RWPE1 (cell line): ENCODE data around the gene DEGS2.
"Not testable (repeated sequence)": the region's sequence is repeated elsewhere in the genome, so short reads cannot be mapped to it uniquely, and the experiment has no call there.

ENCODE experiments used
- CTCF ChIA-PET: fragments of 350-600 bp; sonication (Branson Sonifier 250); formaldehyde crosslinking; extraction: SDS; loops from one replicate; lab custom pipeline; 2021; lab: Yijun Ruan, JAX
- POLR2A ChIA-PET: fragments of 400-600 bp; formaldehyde crosslinking; extraction: SDS; loops from one replicate; lab custom pipeline; 2020; ENCODE audit warnings: antibody characterized with exemption; ENCODE audit not compliant: low non-redundant PET; lab: Yijun Ruan, JAX
- DNase-seq: peaks from one replicate; pipeline ENCODE4 v3.0.0; 2012; ENCODE audit warnings: low spot score
- H3K27ac ChIP-seq: fragments of 450-650 bp; 2 replicates; pipeline ENCODE4 v1.5.1; 2017
- CTCF ChIP-seq: fragments of 450-650 bp; conservative IDR thresholded peaks from 2 replicates; pipeline ENCODE4 v1.5.1; 2017; ENCODE audit warnings: low read depth, mild to moderate bottlenecking

DEGS2 gene

DNA sequence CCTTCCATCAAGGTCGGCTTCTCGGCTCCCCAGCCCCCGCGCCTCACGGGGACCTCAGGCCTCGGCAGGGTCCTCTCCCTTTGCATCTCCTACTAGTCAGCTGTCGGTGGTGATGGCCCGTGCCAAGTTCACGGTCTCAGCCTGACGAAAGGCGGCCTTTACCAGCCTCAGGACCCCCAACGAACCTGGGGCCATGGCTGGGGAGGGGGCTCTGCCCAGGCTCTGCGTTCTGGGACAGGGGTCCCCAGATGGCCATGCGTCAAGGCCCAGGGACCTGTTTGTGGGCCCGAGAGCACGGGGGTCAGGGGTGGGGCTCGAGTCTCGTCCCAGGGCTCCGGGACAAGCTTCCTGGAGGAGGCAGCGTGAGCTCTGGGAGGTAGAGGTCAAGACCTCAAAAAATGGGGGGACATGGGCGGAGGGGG is 32.8 kb upstream of the DEGS2 start:
- H3K27ac ChIP-seq = peak overlapping the region; percentile 86
- CTCF ChIA-PET = interaction anchor here (0.6 to 3.5 kb wide), 12 partner anchors 8 to 227 kb away, joined by 3 to 25 read pairs (median 4); no protein-coding TSS in a partner anchor
- no peak for TF ChIP-seq CTCF
- POLR2A ChIA-PET = no interaction called here
- no peak for DNase-seq

GRCh38 chr14:100191584-100192249 is 32.3 kb upstream of the DEGS2 start:
- POLR2A ChIA-PET = no interaction called here

DNA sequence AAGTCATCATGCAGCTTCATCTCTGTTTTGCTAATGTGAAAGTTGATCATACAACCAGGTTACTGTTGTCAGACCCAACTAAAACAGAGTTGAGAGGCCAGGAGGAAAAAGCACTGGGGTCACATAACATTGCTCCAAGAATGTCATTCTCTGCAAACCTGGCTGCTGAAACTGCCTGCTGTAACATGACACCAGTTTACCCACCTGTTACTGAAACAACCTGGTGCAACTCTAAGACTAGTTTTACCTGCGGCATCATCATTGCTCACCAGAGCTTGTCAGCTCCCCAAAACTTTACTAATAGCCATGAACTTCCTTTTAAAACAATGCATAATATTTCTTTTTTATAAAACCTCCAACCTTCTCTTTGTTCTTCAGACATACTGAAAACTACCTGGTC is 30.7 kb upstream of the DEGS2 start:
- CTCF ChIA-PET = interaction anchor here (1.1 kb wide), 1 partner anchor 30 kb away, joined by 6 read pairs; no protein-coding TSS in a partner anchor
- no peak overlapping the region for H3K27ac ChIP-seq
- DNase-seq = no peak
- POLR2A ChIA-PET = interaction anchor here (0.7 kb wide), 1 partner anchor 25 kb away, joined by 4 read pairs; no protein-coding TSS in a partner anchor
- no peak for TF ChIP-seq CTCF

More at GRCh38 chr14:100191584-100192249, 32.3 kb upstream of the DEGS2 start:
- no peak for DNase-seq
- no peak for TF ChIP-seq CTCF
- peak overlapping the region; percentile 86 for H3K27ac ChIP-seq
- CTCF ChIA-PET = interaction anchor here (0.6 to 3.5 kb wide), 6 partner anchors 26 to 209 kb away, joined by 3 to 25 read pairs (median 4); no protein-coding TSS in a partner anchor

DNA sequence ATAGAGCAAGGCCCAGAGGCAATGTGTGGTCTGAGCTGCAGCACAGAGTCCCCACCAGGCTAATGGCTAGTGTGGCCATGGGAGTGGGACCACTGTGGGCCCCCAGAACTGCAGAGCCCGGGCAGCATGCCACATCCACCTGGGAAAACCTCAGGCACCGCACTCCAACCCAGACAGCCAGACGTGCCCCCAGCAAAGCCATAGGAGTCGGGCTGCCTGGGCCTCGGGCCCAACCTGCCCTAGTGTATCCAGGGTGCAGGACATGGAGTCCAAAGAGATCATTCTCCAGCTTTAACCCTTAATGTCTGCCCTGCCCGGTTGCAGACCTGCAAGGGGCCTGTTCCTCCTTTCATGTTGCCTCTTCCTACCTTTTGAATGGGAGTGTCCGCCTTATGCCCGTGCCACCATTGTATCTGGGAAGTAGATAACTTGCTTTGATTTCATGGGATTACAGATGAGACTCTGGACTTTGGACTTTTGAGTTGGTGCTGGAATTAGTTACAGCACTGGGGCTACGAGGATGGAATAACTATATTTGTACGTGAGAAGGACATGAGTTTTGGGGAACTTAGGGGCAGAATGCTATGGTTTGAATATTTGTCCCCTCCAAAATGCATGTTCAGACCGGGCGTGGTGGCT is 29.1 kb upstream of the DEGS2 start:
- CTCF ChIA-PET = no interaction called here

GRCh38 chr14:100187247-100187833 is 27.9 kb upstream of the DEGS2 start:
- TF ChIP-seq CTCF = no peak
- H3K27ac ChIP-seq = no peak overlapping the region
- no peak for DNase-seq
- ChIA-PET POLR2A (no interaction called here), CTCF (no interaction called here)

More for the DNA sequence above, 29.1 kb upstream of the DEGS2 start:
- POLR2A ChIA-PET = no interaction called here
- H3K27ac ChIP-seq = no peak overlapping the region
- DNase-seq = no peak
- no peak for TF ChIP-seq CTCF

DNA sequence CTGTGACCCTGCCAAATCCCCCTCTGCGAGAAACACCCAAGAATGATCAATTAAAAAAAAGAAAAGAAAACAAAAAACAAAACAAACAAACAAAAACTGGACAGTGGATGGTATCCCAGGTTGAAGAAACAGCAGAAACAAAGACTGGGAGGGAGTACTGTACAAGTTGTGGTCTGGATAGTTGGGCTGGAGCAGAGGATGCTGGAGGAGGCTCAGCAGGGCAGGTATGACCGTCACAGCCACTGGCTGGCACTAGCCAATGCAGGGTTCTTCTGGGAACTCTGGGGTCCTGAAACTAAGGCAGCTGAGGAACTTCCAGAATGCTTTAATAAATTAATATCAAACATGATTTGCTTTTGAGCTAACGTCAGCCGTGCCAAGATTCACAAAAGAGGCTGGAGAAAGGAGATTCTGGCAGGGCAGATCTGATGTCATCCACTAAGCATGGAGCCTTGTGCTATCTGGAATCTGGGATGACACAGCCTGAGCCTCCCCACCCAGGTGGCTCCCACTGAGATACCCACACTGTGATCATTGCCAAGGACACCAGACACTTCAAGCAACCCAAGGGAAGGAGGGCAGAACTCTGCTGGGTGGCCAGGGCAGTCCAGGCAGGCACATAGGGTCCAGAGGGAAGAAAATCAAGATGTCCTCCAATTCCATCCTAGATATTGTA is 22.6 kb upstream of the DEGS2 start:
- DNase-seq, CTCF ChIA-PET, H3K27ac ChIP-seq, POLR2A ChIA-PET: not testable (repeated sequence)

- DNase-seq, POLR2A ChIA-PET, CTCF ChIA-PET, H3K27ac ChIP-seq: not testable (repeated sequence)
These were observed 21.2 kb upstream of the DEGS2 start for GRCh38 chr14:100180671-100181070.
